Testis (tissue), 3 donors: ENCODE results near the gene IQCN. TPM values are rescaled to one million over a fixed set of nuclear protein-coding genes. Genes with fewer than 3 reads are reported as not detected.
A peak's percentile ranks its signal among the peaks of the same experiment; 100 is the strongest.

Source experiments
- DNase-seq: peaks from one replicate; pipeline ENCODE4 v3.0.0-alpha.2; 2019
- H3K27ac ChIP-seq, 2 donors: fragments of 200-600 bp; sonication (generic); one replicate each; pipeline ENCODE4 v1.5.1; 2019
- H3K27me3 ChIP-seq: fragments of 200-600 bp; sonication (generic); one replicate; pipeline ENCODE4 v1.5.1; 2019
- H3K36me3 ChIP-seq: fragments of 200-600 bp; sonication (generic); one replicate; pipeline ENCODE4 v1.5.1; 2017; ENCODE audit warnings: low read depth; ENCODE audit errors: missing control alignments
- H3K4me1 ChIP-seq: fragments of 200-600 bp; sonication (generic); one replicate; pipeline ENCODE4 v1.5.1; 2019
- H3K4me3 ChIP-seq, 2 donors: fragments of 200-600 bp; sonication (generic); one replicate each; pipeline ENCODE4 v1.5.1; 2017 to 2019
- H3K9me3 ChIP-seq: fragments of 200-600 bp; sonication (generic); one replicate; pipeline ENCODE4 v1.5.1; 2017
- CTCF ChIP-seq, 3 experiments: fragments of 450-650 bp in 2 of 3; fragments of 200-600 bp in 1 of 3; sonication (generic) in 1 of 3; IDR thresholded peaks; one replicate each; pipeline ENCODE4 v1.5.1; 2016 to 2019; ENCODE audit warnings: antibody characterized with exemption in 3 of 3, mild to moderate bottlenecking in 2 of 3, moderate library complexity in 1 of 3
- POLR2A ChIP-seq: fragments of 450-650 bp; IDR thresholded peaks from one replicate; pipeline ENCODE4 v1.6.1; 2017; ENCODE audit warnings: antibody characterized with exemption, mild to moderate bottlenecking, moderate library complexity
- WGBS, 2 donors: methylation state at CpG; one replicate each; pipeline ENCODE4 v1.1.5; 2018; 5-methylcytosine and 5-hydroxymethylcytosine counted together
- intact Hi-C: fragments of 100-400 bp; cut with DNase I; formaldehyde crosslinking; loops from one replicate; pipeline ENCODE4 v1.15.1; 2023; ENCODE audit warnings: low total_unique reads
- polyA plus RNA-seq: library from polyadenylated mRNA; stranded (reverse); fragments of 350-450 nt; fragmentation: Illumina TruSeq; extraction: RNeasy Lipid Tissue Mini Kit (QIAGEN cat#74804); gene quantifications from one replicate; pipeline ENCODE4 v1.2.3, GENCODE V29; 2014; ENCODE audit warnings: low read depth, low replicate concordance; ENCODE audit not compliant: insufficient read depth
- total RNA-seq, 2 donors: library from RNA; depleted of rRNA; stranded (reverse); fragments of >200 nt; gene quantifications; one replicate each; pipeline ENCODE4 v1.2.3, GENCODE V29; 2016

IQCN gene
- total and polyA plus RNA-seq, 3 donors from 2014 or later, result 30.1 to 88.1 (median 62.3) TPM

- Histone ChIP-seq H3K36me3 (no peaks in the 10 kb centered on the region), H3K27ac (no peak overlapping the region), H3K9me3 (no peaks in the 10 kb centered on the region), H3K4me1 (peaks cover 12% of the 10 kb centered on the region), H3K27me3 (no peaks in the 10 kb centered on the region), H3K4me3 (no peak overlapping the region)
- no peak for DNase-seq
- intact Hi-C loops, result no loop called here
- WGBS, 2 donors, result 42 to 52% methylated on average over 6 to 18 of the region's 18 CpGs
- TF ChIP-seq POLR2A (no peak), CTCF (IDR thresholded peaks at IDR 0.05) (no peak)
Measured at GRCh38 chr19:18230941-18231734, 43.1 kb downstream of the IQCN start.

GRCh38 chr19:18229915-18230314 is 44.3 kb downstream of the IQCN start:
- intact Hi-C loops, result no loop called here
- Histone ChIP-seq H3K27ac (no peak overlapping the region), H3K9me3 (no peaks in the 10 kb centered on the region), H3K27me3 (no peaks in the 10 kb centered on the region), H3K36me3 (no peaks in the 10 kb centered on the region), H3K4me1 (peaks cover 24% of the 10 kb centered on the region), H3K4me3 (no peak overlapping the region)
- no peak for DNase-seq
- 70 to 84% methylated on average over 4 of the region's 4 CpGs for WGBS, 2 donors
- TF ChIP-seq CTCF (IDR thresholded peaks at IDR 0.05) (no peak), POLR2A (no peak)

- Histone ChIP-seq H3K36me3 (no peaks in the 10 kb centered on the region), H3K27ac (no peak overlapping the region), H3K27me3 (no peaks in the 10 kb centered on the region), H3K4me3 (no peak overlapping the region), H3K4me1 (peaks cover 26% of the 10 kb centered on the region), H3K9me3 (no peaks in the 10 kb centered on the region)
- TF ChIP-seq POLR2A, result no peak
- peak in 2 of 3 experiments; percentile 38 to 43 for TF ChIP-seq CTCF (IDR thresholded peaks at IDR 0.05)
- intact Hi-C loops, result no loop called here
- WGBS, 2 donors, result 69 to 70% methylated on average over 5 of the region's 5 CpGs
- no peak for DNase-seq
Measured at GRCh38 chr19:18229474-18229873, 44.8 kb downstream of the IQCN start.

GRCh38 chr19:18227781-18228271 is 46.4 kb downstream of the IQCN start:
- H3K4me3 ChIP-seq, result no peak overlapping the region
- H3K27ac ChIP-seq, result no peak overlapping the region
- H3K27me3 ChIP-seq, result no peaks in the 10 kb centered on the region
- no peak for DNase-seq
- no peaks in the 10 kb centered on the region for H3K36me3 ChIP-seq
- 78 to 83% methylated on average over 5 to 6 of the region's 6 CpGs for WGBS, 2 donors
- H3K4me1 ChIP-seq, result peaks cover 29% of the 10 kb centered on the region
- H3K9me3 ChIP-seq, result no peaks in the 10 kb centered on the region
- intact Hi-C loops, result no loop called here
- no peak for TF ChIP-seq CTCF (IDR thresholded peaks at IDR 0.05)
- no peak for TF ChIP-seq POLR2A
